SK-N-SH (cell line): ENCODE measurements around the gene LEFTY1. TPM values are rescaled to one million over a fixed set of nuclear protein-coding genes. Genes with fewer than 3 reads are reported as not detected.
A peak's percentile ranks its signal among the peaks of the same experiment; 100 is the strongest.

Source experiments
- CTCF ChIA-PET: fragments of 300-600, 350-600 bp; formaldehyde crosslinking; extraction: SDS; loops from one replicate; lab custom pipeline; 2021; lab: Yijun Ruan, JAX
- POLR2A ChIA-PET: fragments of 350-600 bp; sonication (Branson Sonifier 250); formaldehyde crosslinking; extraction: SDS; loops from one replicate; lab custom pipeline; 2020; ENCODE audit warnings: antibody characterized with exemption, inconsistent platforms; lab: Yijun Ruan, JAX
- DNase-seq: peaks from one replicate; pipeline ENCODE4 v3.0.0; 2012
- H2AFZ ChIP-seq: fragments of 200-600 bp; sonication (generic); 2 replicates; pipeline ENCODE4 v1.8.1; 2016; ENCODE audit warnings: antibody characterized with exemption, mild to moderate bottlenecking, low read depth
- H3F3A ChIP-seq: fragments of 200-600 bp; sonication (generic); replicated peaks from 2 replicates; pipeline ENCODE3; 2016; ENCODE audit warnings: antibody characterized with exemption, mild to moderate bottlenecking; ENCODE audit not compliant: insufficient read depth
- H3K27ac ChIP-seq, 2 experiments: fragments of 200-500 bp in 1 of 2; fragments of 200-600 bp in 1 of 2; sonication (Bioruptor generic) in 1 of 2; sonication (generic), shearing (Covaris generic) in 1 of 2; 2 replicates each; pipeline versions ENCODE4 v1.5.1 to v1.6.1; 2014 to 2016; ENCODE audit warnings: low read depth in 2 of 2, inconsistent platforms in 1 of 2, low read length in 1 of 2, mild to moderate bottlenecking in 1 of 2, mixed read lengths in 1 of 2
- H3K27me3 ChIP-seq: fragments of 200-600 bp; sonication (generic), shearing (Covaris generic); 2 replicates; pipeline ENCODE4 v1.6.1; 2016; ENCODE audit warnings: mixed run types; ENCODE audit not compliant: insufficient read depth
- H3K36me3 ChIP-seq, 2 experiments: fragments of 200-500 bp in 1 of 2; fragments of 200-600 bp in 1 of 2; sonication (Bioruptor generic) in 1 of 2; sonication (generic) in 1 of 2; replicated peaks in 1 of 2; 2 replicates each; pipeline versions ENCODE3 to v1.5.1; 2014 to 2016; ENCODE audit warnings: low read length in 1 of 2, mild to moderate bottlenecking in 1 of 2; ENCODE audit not compliant: insufficient read depth in 2 of 2, control insufficient read depth in 1 of 2
- H3K4me1 ChIP-seq, 2 experiments: fragments of 200-500 bp in 1 of 2; fragments of 200-600 bp in 1 of 2; sonication (Bioruptor generic) in 1 of 2; sonication (generic), shearing (Covaris generic) in 1 of 2; 2 replicates each; pipeline versions ENCODE4 v1.5.1 to v1.6.1; 2014 to 2016; ENCODE audit warnings: low read depth in 1 of 2, low read length in 1 of 2, mixed run types in 1 of 2; ENCODE audit not compliant: insufficient read depth in 2 of 2, control insufficient read depth in 1 of 2
- H3K4me2 ChIP-seq: fragments of 200-600 bp; sonication (generic), shearing (Covaris generic); 2 replicates; pipeline ENCODE4 v1.6.1; 2017; ENCODE audit warnings: mixed run types
- H3K4me3 ChIP-seq, 2 experiments: fragments of 200-500 bp in 1 of 2; fragments of 200-600 bp in 1 of 2; sonication (Bioruptor generic) in 1 of 2; sonication (generic), shearing (Covaris generic) in 1 of 2; 2 replicates each; pipeline versions ENCODE4 v1.5.1 to v1.8.1; 2014 to 2016; ENCODE audit warnings: low read depth in 2 of 2, inconsistent platforms in 1 of 2, low read length in 1 of 2, mild to moderate bottlenecking in 1 of 2, mixed read lengths in 1 of 2, moderate library complexity in 1 of 2
- H3K79me2 ChIP-seq: fragments of 200-600 bp; sonication (generic); 2 replicates; pipeline ENCODE4 v1.8.1; 2017; ENCODE audit warnings: mild to moderate bottlenecking; ENCODE audit not compliant: insufficient read depth
- H3K9ac ChIP-seq: fragments of 200-600 bp; sonication (generic); 2 replicates; pipeline ENCODE4 v1.6.1; 2017; ENCODE audit warnings: mixed run types
- H3K9me2 ChIP-seq: fragments of 200-600 bp; sonication (generic); 2 replicates; pipeline ENCODE4 v1.6.1; 2017; ENCODE audit warnings: mixed run types
- H3K9me3 ChIP-seq: fragments of 200-600 bp; sonication (generic); 2 replicates; pipeline ENCODE4 v1.6.1; 2017; ENCODE audit warnings: mixed run types, mild to moderate bottlenecking, moderate library complexity
- H4K20me1 ChIP-seq: fragments of 200-600 bp; sonication (generic); 2 replicates; pipeline ENCODE4 v1.6.1; 2017; ENCODE audit warnings: mild to moderate bottlenecking, mixed run types; ENCODE audit not compliant: insufficient read depth
- CHD2 ChIP-seq: fragments of 150-350 bp; IDR thresholded peaks from 2 replicates; pipeline ENCODE4 v1.6.1; 2018; ENCODE audit warnings: low read length; ENCODE audit not compliant: partially characterized antibody
- EP300 ChIP-seq, 2 experiments: IDR thresholded peaks; 2 replicates each; pipeline versions ENCODE4 v1.4.0 to v1.6.1; 2012; ENCODE audit warnings: borderline replicate concordance in 1 of 2, low read depth in 1 of 2, low read length in 1 of 2
- FOSL2 ChIP-seq: IDR thresholded peaks from 2 replicates; pipeline ENCODE4 v1.4.0; 2012; ENCODE audit warnings: low read depth, mild to moderate bottlenecking, moderate library complexity, borderline replicate concordance
- FOXM1 ChIP-seq: IDR thresholded peaks from 2 replicates; pipeline ENCODE4 v1.4.0; 2012; ENCODE audit warnings: low read depth, mild to moderate bottlenecking
- GABPA ChIP-seq: IDR thresholded peaks from 2 replicates; pipeline ENCODE4 v1.4.0; 2012; ENCODE audit warnings: low read depth, mild to moderate bottlenecking
- JUND ChIP-seq: IDR thresholded peaks from 2 replicates; pipeline ENCODE4 v1.4.0; 2012
- MEF2A ChIP-seq: IDR thresholded peaks from 2 replicates; pipeline ENCODE4 v1.4.0; 2012; ENCODE audit warnings: low read depth, borderline replicate concordance
- NFIC ChIP-seq: IDR thresholded peaks from 2 replicates; pipeline ENCODE4 v1.4.0; 2012; ENCODE audit warnings: borderline replicate concordance
- PBX3 ChIP-seq: IDR thresholded peaks from 2 replicates; pipeline ENCODE4; 2012
- POLR2AphosphoS5 ChIP-seq: IDR thresholded peaks from 2 replicates; pipeline ENCODE4 v1.6.1; 2012; ENCODE audit warnings: low read depth, low read length
- RAD21 ChIP-seq: IDR thresholded peaks from 2 replicates; pipeline ENCODE4 v1.6.1; 2012; ENCODE audit warnings: mild to moderate bottlenecking, low read length
- REST ChIP-seq: IDR thresholded peaks from 2 replicates; pipeline ENCODE4 v1.6.1; 2012; ENCODE audit warnings: mild to moderate bottlenecking, low read depth, low read length, moderate library complexity
- RFX5 ChIP-seq: IDR thresholded peaks from 2 replicates; pipeline ENCODE4 v1.6.1; 2012; ENCODE audit warnings: mild to moderate bottlenecking, improper control_type of control experiment, low read length
- RXRA ChIP-seq: IDR thresholded peaks from 2 replicates; pipeline ENCODE4 v1.4.0; 2012; ENCODE audit warnings: low read depth, mild to moderate bottlenecking, borderline replicate concordance
- SIN3A ChIP-seq: IDR thresholded peaks from 2 replicates; pipeline ENCODE4 v1.6.1; 2012; ENCODE audit warnings: low read depth, mild to moderate bottlenecking, low read length, moderate library complexity, borderline replicate concordance
- TAF1 ChIP-seq: IDR thresholded peaks from 2 replicates; pipeline ENCODE4 v1.6.1; 2012; ENCODE audit warnings: low read depth, mild to moderate bottlenecking, low read length, moderate library complexity, borderline replicate concordance
- TEAD4 ChIP-seq: IDR thresholded peaks from 2 replicates; pipeline ENCODE4 v1.4.0; 2012; ENCODE audit warnings: mild to moderate bottlenecking, borderline replicate concordance; ENCODE audit not compliant: insufficient read depth
- YY1 ChIP-seq: IDR thresholded peaks from 2 replicates; pipeline ENCODE4 v1.4.0; 2012; ENCODE audit warnings: low read depth, mild to moderate bottlenecking
- WGBS: methylation state at CpG from one replicate; pipeline ENCODE4 v1.1.6; 2017; ENCODE audit warnings: low lambda C conversion rate; 5-methylcytosine and 5-hydroxymethylcytosine counted together
- polyA plus RNA-seq, 3 experiments: library from polyadenylated mRNA; depleted of rRNA; stranded (reverse); fragments of >200 nt; gene quantifications; 2 replicates each; pipeline ENCODE4 v1.2.3, GENCODE V29; 2012
- TF ChIP-seq, protein P1 (sequence below): fragments of 150-350 bp; IDR thresholded peaks from 2 replicates; pipeline ENCODE4 v1.6.1; 2016; ENCODE audit warnings: mild to moderate bottlenecking, low read depth, low read length

LEFTY1 gene
- polyA plus RNA-seq, 1 of the 3 experiments (the other 2 are of a cell fraction): 0.07 TPM

DNA sequence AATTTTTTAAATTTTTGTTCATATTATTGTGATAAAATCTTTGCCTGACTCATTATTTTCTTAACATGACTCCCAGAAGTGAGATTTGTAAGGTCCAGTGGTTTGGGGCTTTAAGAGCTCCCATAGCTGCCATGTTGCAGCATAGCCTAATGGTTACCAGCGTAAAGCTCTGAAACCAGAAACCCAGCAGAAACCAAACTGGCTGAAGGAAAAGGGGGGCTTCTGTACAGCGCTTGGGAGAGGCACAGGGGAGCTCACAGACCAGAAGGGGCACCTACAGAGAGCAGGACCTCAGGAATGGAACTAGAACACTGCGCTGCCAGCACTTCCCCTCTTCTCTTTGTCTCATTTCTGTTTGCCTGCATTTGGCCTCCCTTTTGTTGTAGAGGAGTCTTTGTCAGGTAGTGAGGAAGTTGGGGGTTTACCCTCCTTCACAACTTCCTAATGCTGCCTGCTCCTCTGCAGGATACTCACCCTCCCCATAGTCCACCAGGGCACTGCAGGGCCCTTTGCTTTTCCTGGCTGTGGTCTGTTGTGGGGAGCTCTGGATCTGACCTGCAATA is 37.7 kb upstream of the LEFTY1 start:
- Histone ChIP-seq H3K79me2 (peaks cover 20% of the 10 kb centered on the region), H3K9me2 (no peaks in the 10 kb centered on the region), H3K27ac (no peak overlapping the region), H2AFZ (no peak overlapping the region; the same call in 1 of the 2 replicates), H3K9ac (no peak overlapping the region), H3K27me3 (no peaks in the 10 kb centered on the region), H3F3A (peaks cover 9% of the 10 kb centered on the region), H3K4me2 (no peak overlapping the region), H4K20me1 (no peaks in the 10 kb centered on the region), H3K36me3 (peaks cover 0 to 7% of the 10 kb centered on the region in 2 experiments), H3K4me3 (no peak overlapping the region), H3K9me3 (no peaks in the 10 kb centered on the region), H3K4me1 (peaks cover 11 to 23% of the 10 kb centered on the region in 2 experiments; a peak in 3 of 4 replicates)
- no peak for DNase-seq
- 86% methylated on average over 3 of the region's 3 CpGs for WGBS
- ChIA-PET CTCF (interaction anchor here (1.1 to 1.3 kb wide), 2 partner anchors 16 to 452 kb away, joined by 4 to 5 read pairs; no protein-coding TSS in a partner anchor), POLR2A (interaction anchor here (1.0 kb wide), 1 partner anchor 148 kb away, joined by 4 read pairs; no protein-coding TSS in a partner anchor)
- TF ChIP-seq POLR2AphosphoS5: no peak
- no peak for TF ChIP-seq CHD2
- no peak for TF ChIP-seq YY1
- no peak for TF ChIP-seq RAD21

GRCh38 chr1:225923692-225924555 is 35.0 kb upstream of the LEFTY1 start, which contains the start of gene PYCR2:
Gene PYCR2 (minus strand): TSS chr1:225924250. CDS start chr1:225924110, 140 bp downstream.
- Histone ChIP-seq H3K9ac (peak within 1 kb of the TSS; percentile 98), H3K36me3 (peaks cover 0 to 23% of the 10 kb centered on the region in 2 experiments), H3K4me2 (peak within 1 kb of the TSS; percentile 97), H3K4me1 (peaks cover 28 to 47% of the 10 kb centered on the region in 2 experiments), H3K9me2 (no peaks in the 10 kb centered on the region), H3K27me3 (no peaks in the 10 kb centered on the region), H3K79me2 (peaks cover 20% of the 10 kb centered on the region), H2AFZ (peak within 1 kb of the TSS; percentile 78; the same call in 1 of the 2 replicates), H3K9me3 (no peaks in the 10 kb centered on the region), H4K20me1 (no peaks in the 10 kb centered on the region; the same call in 1 of the 2 replicates), H3K27ac (peak within 1 kb of the TSS; percentile 93 to 95), H3F3A (peaks cover 5% of the 10 kb centered on the region), H3K4me3 (peak within 1 kb of the TSS; percentile 92 to 98)
- CTCF ChIA-PET: interaction anchor here (0.6 to 2.1 kb wide), 11 partner anchors 11 to 449 kb away, joined by 3 to 8 read pairs (median 3); partner anchors contain the start of genes SRP9 and TMEM63A
- POLR2A ChIA-PET: interaction anchor here (1.1 to 2.0 kb wide), 3 partner anchors 9 to 147 kb away, joined by 4 to 12 read pairs (median 10); partner anchors contain the start of gene SRP9
- DNase-seq: peak; percentile 99
- WGBS: under 1% methylated on average over 21 of the region's 80 CpGs
- TF ChIP-seq PBX3: no peak
- TF ChIP-seq NFIC: no peak; the same call in 1 of the 2 replicates
- TF ChIP-seq, protein P1, sequence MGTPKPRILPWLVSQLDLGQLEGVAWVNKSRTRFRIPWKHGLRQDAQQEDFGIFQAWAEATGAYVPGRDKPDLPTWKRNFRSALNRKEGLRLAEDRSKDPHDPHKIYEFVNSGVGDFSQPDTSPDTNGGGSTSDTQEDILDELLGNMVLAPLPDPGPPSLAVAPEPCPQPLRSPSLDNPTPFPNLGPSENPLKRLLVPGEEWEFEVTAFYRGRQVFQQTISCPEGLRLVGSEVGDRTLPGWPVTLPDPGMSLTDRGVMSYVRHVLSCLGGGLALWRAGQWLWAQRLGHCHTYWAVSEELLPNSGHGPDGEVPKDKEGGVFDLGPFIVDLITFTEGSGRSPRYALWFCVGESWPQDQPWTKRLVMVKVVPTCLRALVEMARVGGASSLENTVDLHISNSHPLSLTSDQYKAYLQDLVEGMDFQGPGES: no peak
- TF ChIP-seq FOXM1: no peak
- no peak for TF ChIP-seq MEF2A
- TF ChIP-seq JUND: no peak
- TF ChIP-seq TAF1: peak; percentile 80
- peak; percentile 57; the same call in 1 of the 2 replicates for TF ChIP-seq RFX5
- 0 out of 2 replicates have a peak, but pooled peaks have one; percentile 13 for TF ChIP-seq RAD21
- peak; percentile 71; the same call in 1 of the 2 replicates for TF ChIP-seq YY1
- peak; percentile 50; the same call in 1 of the 2 replicates for TF ChIP-seq REST
- TF ChIP-seq FOSL2: no peak
- TF ChIP-seq POLR2AphosphoS5: peak; percentile 88
- no peak for TF ChIP-seq TEAD4
- TF ChIP-seq RXRA: no peak
- no peak for TF ChIP-seq EP300 (IDR thresholded peaks at IDR 0.05; ENCODE audit: borderline replicate concordance in 1 of 2, low read depth in 1 of 2, low read length in 1 of 2)
- TF ChIP-seq SIN3A: no peak
- peak; percentile 76 for TF ChIP-seq GABPA
